ES-I3 (cell line): Measurements from ENCODE around the gene IL23R.
"Not testable (repeated sequence)": the region's sequence is repeated elsewhere in the genome, so short reads cannot be mapped to it uniquely, and the experiment has no call there.

Source experiments
- H3K36me3 ChIP-seq: 2 replicates; pipeline ENCODE4 v1.6.1; 2013; ENCODE audit warnings: mild to moderate bottlenecking, low read length, control low read depth, moderate library complexity; ENCODE audit not compliant: insufficient read depth
- H3K4me1 ChIP-seq: 2 replicates; pipeline ENCODE4 v1.6.1; 2013; ENCODE audit warnings: mild to moderate bottlenecking, control low read depth, low read length; ENCODE audit not compliant: insufficient read depth
- H3K9ac ChIP-seq: 2 replicates; pipeline ENCODE4 v1.6.1; 2013; ENCODE audit warnings: low read depth, mild to moderate bottlenecking, low read length, moderate library complexity
- H3K9me3 ChIP-seq: 2 replicates; pipeline ENCODE4 v1.6.1; 2013; ENCODE audit warnings: mild to moderate bottlenecking, low read length, moderate library complexity; ENCODE audit not compliant: control insufficient read depth, insufficient read depth

IL23R gene

GRCh38 chr1:67141832-67142231 lies 24.4 kb upstream of the IL23R start:
- not testable (repeated sequence) for H3K9me3 ChIP-seq, H3K4me1 ChIP-seq, H3K9ac ChIP-seq, H3K36me3 ChIP-seq

DNA sequence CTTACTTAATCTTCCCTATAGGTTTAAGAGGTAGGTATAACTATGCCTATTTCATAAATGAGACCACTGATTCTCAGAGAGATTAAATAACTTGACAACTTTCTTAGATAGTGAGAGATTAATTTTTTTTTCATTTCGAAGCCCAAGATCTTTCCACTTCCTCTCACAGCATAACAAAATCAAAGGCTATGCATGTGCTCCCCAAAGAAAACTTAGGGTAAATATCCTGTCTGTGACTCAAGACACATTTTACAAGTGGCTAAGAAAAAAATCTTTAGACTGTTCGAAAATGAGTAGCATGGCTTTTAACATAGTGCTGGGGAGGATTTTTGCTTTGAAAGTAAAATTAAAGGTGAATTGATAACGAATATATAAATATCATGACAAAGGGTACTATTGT lies 23.3 kb upstream of the IL23R start:
- no peaks in the 10 kb centered on the region for H3K9me3 ChIP-seq
- H3K9ac ChIP-seq, result no peak overlapping the region
- H3K4me1 ChIP-seq, result no peaks in the 10 kb centered on the region
- H3K36me3 ChIP-seq, result no peaks in the 10 kb centered on the region

GRCh38 chr1:67143966-67144365 lies 22.3 kb upstream of the IL23R start:
- no peaks in the 10 kb centered on the region for H3K9me3 ChIP-seq
- no peak overlapping the region for H3K9ac ChIP-seq
- H3K4me1 ChIP-seq, result 0 out of 2 replicates have a peak, but pooled peaks cover 5% of the 10 kb centered on the region
- H3K36me3 ChIP-seq, result no peaks in the 10 kb centered on the region

- no peaks in the 10 kb centered on the region for H3K36me3 ChIP-seq
- 0 out of 2 replicates have a peak, but pooled peaks cover 5% of the 10 kb centered on the region for H3K4me1 ChIP-seq
- no peaks in the 10 kb centered on the region for H3K9me3 ChIP-seq
- H3K9ac ChIP-seq, result no peak overlapping the region
Measured at GRCh38 chr1:67144696-67145095, 21.6 kb upstream of the IL23R start.

GRCh38 chr1:67146101-67146500 lies 20.2 kb upstream of the IL23R start:
- H3K4me1 ChIP-seq, result 0 out of 2 replicates have a peak, but pooled peaks cover 5% of the 10 kb centered on the region
- no peak overlapping the region for H3K9ac ChIP-seq
- no peaks in the 10 kb centered on the region for H3K9me3 ChIP-seq
- H3K36me3 ChIP-seq, result no peaks in the 10 kb centered on the region

DNA sequence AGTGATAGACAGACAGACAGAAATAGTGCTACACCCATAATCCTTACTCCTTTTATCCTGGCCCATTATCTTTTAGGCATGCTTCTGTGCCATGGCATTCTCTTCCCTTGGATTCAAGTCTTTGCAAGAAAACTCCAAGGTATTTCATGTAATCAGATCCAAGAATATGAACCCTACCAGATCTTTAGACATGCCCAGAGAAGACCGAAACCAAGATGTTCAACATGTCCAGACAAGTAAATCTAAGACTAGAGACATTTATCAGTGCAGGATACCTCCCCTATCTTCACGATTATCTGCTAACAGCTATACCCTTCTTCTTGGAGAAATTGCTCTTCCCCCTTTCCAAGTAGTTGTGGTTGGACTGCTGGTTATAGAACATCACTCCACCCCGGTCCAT lies 19.7 kb upstream of the IL23R start:
- Histone ChIP-seq H3K9ac (no peak overlapping the region), H3K36me3 (no peaks in the 10 kb centered on the region), H3K9me3 (no peaks in the 10 kb centered on the region), H3K4me1 (0 out of 2 replicates have a peak, but pooled peaks cover 5% of the 10 kb centered on the region)

DNA sequence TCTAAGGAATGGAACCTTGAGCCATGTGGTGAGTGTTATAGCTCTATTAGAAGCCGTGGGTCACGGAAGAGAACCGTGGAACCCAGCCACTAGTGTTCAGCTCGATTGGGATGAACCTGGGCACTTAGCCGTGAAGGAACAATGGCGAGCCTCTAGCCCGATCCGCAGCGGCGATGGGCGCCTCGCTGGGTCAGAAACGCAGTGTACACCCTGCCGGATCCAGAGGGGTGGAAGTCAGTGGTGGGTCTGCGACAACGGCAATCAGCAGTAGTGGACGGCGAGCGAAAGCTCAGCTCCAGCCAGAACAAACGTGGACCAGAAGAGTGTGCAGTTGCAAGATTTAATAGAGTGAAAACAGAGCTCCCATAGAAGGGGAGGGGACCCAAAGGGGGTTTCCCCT lies 18.3 kb upstream of the IL23R start:
- H3K4me1 ChIP-seq, H3K36me3 ChIP-seq, H3K9ac ChIP-seq, H3K9me3 ChIP-seq: not testable (repeated sequence)

GRCh38 chr1:67148516-67149178 lies 17.6 kb upstream of the IL23R start:
- no peaks in the 10 kb centered on the region for H3K9me3 ChIP-seq
- H3K9ac ChIP-seq, result peak overlapping the region; percentile 22; the same call in 1 of the 2 replicates
- H3K4me1 ChIP-seq, result 0 out of 2 replicates have a peak, but pooled peaks cover 5% of the 10 kb centered on the region
- no peaks in the 10 kb centered on the region for H3K36me3 ChIP-seq

GRCh38 chr1:67149179-67149770 lies 17.0 kb upstream of the IL23R start:
- Histone ChIP-seq H3K9ac (peak overlapping the region; percentile 22; the same call in 1 of the 2 replicates), H3K4me1 (0 out of 2 replicates have a peak, but pooled peaks cover 5% of the 10 kb centered on the region), H3K9me3 (no peaks in the 10 kb centered on the region), H3K36me3 (no peaks in the 10 kb centered on the region)

DNA sequence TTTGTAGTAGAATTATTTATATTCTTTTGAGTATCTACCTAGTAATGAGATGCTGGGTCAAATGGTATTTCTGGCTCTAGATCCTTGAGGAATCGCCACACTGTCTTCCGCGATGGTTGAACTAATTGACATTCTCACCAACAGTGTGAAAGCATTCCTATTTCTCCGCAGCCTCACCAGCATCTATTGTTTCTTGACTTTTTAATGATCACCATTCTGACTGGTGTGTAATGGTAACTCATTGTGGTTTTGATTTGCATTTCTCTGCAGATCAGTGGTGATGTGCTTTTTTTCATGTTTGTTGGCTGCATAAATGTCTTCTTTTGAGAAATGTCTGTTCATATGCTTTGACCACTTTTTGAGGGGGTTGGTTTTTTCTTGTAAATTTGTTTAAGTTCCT lies 15.3 kb upstream of the IL23R start:
- Histone ChIP-seq H3K9ac (no peak overlapping the region), H3K9me3 (no peaks in the 10 kb centered on the region), H3K36me3 (no peaks in the 10 kb centered on the region), H3K4me1 (0 out of 2 replicates have a peak, but pooled peaks cover 5% of the 10 kb centered on the region)

GRCh38 chr1:67158401-67158800 lies 7.9 kb upstream of the IL23R start:
- H3K9me3 ChIP-seq, result no peaks in the 10 kb centered on the region
- H3K4me1 ChIP-seq, result no peaks in the 10 kb centered on the region
- no peak overlapping the region for H3K9ac ChIP-seq
- no peaks in the 10 kb centered on the region for H3K36me3 ChIP-seq

- no peak overlapping the region for H3K9ac ChIP-seq
- no peaks in the 10 kb centered on the region for H3K36me3 ChIP-seq
- no peaks in the 10 kb centered on the region for H3K4me1 ChIP-seq
Measured at GRCh38 chr1:67159233-67159632, 7.0 kb upstream of the IL23R start.

DNA sequence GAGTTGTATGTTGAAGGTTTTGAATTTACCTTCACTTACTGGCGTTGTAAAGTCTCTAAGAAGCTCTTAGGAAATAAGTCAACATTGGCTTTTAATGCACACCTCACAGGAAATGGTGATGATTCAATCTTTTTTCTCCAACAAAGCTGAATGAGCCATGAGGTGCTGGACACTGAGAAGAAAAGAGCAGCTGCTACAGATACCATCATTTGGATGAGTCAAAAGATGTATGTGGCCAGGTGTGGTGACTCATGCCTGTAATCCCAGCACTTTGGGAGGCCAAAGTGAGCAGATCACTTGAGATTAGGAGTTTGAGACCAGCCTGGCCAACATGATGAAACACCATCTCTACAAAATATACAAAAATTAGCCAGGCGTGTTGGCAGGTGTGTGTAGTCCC lies 3.3 kb upstream of the IL23R start:
- H3K36me3 ChIP-seq, result no peaks in the 10 kb centered on the region
- no peaks in the 10 kb centered on the region for H3K4me1 ChIP-seq
- no peaks in the 10 kb centered on the region for H3K9me3 ChIP-seq
- H3K9ac ChIP-seq, result no peak overlapping the region

More at GRCh38 chr1:67159233-67159632, 7.0 kb upstream of the IL23R start:
- no peaks in the 10 kb centered on the region for H3K9me3 ChIP-seq

- Histone ChIP-seq H3K4me1 (no peaks in the 10 kb centered on the region), H3K9me3 (no peaks in the 10 kb centered on the region), H3K9ac (no peak overlapping the region), H3K36me3 (no peaks in the 10 kb centered on the region)
Measured at GRCh38 chr1:67165468-67166041, 699 bp upstream of the IL23R start.

GRCh38 chr1:67169496-67169895 lies 3.2 kb downstream of the IL23R start:
- Histone ChIP-seq H3K9ac (no peak overlapping the region), H3K36me3 (no peaks in the 10 kb centered on the region), H3K9me3 (no peaks in the 10 kb centered on the region), H3K4me1 (no peaks in the 10 kb centered on the region)
